NT2/D1 (cell line): Measurements from ENCODE around the gene PIGU.

Experiments used
- SUZ12 ChIP-seq: IDR thresholded peaks from 2 replicates; pipeline ENCODE4 v1.6.1; 2011; ENCODE audit not compliant: insufficient read length, insufficient read depth; ENCODE audit errors: extremely low read depth
- YY1 ChIP-seq: IDR thresholded peaks from 2 replicates; pipeline ENCODE4 v1.6.1; 2011; ENCODE audit not compliant: insufficient read length, insufficient read depth
- ZNF274 ChIP-seq: IDR thresholded peaks from 2 replicates; pipeline ENCODE4 v1.6.1; 2011; ENCODE audit warnings: mild to moderate bottlenecking, low read depth, low read length

- TF ChIP-seq ZNF274 (no peak), YY1 (no peak), SUZ12 (no peak)
Observed at GRCh38 chr20:34530342-34530741, 146.6 kb downstream of the PIGU start.
